Central memory CD8-positive, alpha-beta T cell (primary cell): ENCODE measurements around the gene WDR54.
A peak's percentile ranks its signal among the peaks of the same experiment; 100 is the strongest.

Experiments used
- ATAC-seq: fragments of 150-1000 bp; cut with Tn5 transposase; replicated peaks from 2 replicates; pipeline ENCODE4 v1.10.0; 2022; ENCODE audit warnings: mild to moderate bottlenecking, moderate FRiP score, moderate number of reproducible peaks; ENCODE audit not compliant: poor library complexity, severe bottlenecking; ENCODE audit errors: extremely low read depth
- DNase-seq, 2 donors: peaks; one replicate each; pipeline ENCODE4 v3.0.0; 2021; ENCODE audit warnings: low spot score in 2 of 2
- H3K27ac Mint-ChIP-seq: one replicate; pipeline ENCODE4 v1.8.0; 2022; ENCODE audit warnings: low read depth, mild to moderate bottlenecking, moderate library complexity, mixed read lengths
- H3K27me3 Mint-ChIP-seq: one replicate; pipeline ENCODE4 v1.8.0; 2022; ENCODE audit warnings: mixed read lengths
- H3K36me3 Mint-ChIP-seq: one replicate; pipeline ENCODE4 v1.8.0; 2022; ENCODE audit warnings: mild to moderate bottlenecking, moderate library complexity, mixed read lengths; ENCODE audit not compliant: insufficient read depth
- H3K4me1 Mint-ChIP-seq: one replicate; pipeline ENCODE4 v1.8.0; 2022; ENCODE audit warnings: mixed read lengths
- H3K4me3 Mint-ChIP-seq: one replicate; pipeline ENCODE4 v1.8.0; 2022; ENCODE audit warnings: mild to moderate bottlenecking, moderate library complexity, mixed read lengths
- H3K9me3 Mint-ChIP-seq: one replicate; pipeline ENCODE4 v1.8.0; 2022; ENCODE audit warnings: mixed read lengths

Gene WDR54, protein sequence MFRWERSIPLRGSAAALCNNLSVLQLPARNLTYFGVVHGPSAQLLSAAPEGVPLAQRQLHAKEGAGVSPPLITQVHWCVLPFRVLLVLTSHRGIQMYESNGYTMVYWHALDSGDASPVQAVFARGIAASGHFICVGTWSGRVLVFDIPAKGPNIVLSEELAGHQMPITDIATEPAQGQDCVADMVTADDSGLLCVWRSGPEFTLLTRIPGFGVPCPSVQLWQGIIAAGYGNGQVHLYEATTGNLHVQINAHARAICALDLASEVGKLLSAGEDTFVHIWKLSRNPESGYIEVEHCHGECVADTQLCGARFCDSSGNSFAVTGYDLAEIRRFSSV

DNA sequence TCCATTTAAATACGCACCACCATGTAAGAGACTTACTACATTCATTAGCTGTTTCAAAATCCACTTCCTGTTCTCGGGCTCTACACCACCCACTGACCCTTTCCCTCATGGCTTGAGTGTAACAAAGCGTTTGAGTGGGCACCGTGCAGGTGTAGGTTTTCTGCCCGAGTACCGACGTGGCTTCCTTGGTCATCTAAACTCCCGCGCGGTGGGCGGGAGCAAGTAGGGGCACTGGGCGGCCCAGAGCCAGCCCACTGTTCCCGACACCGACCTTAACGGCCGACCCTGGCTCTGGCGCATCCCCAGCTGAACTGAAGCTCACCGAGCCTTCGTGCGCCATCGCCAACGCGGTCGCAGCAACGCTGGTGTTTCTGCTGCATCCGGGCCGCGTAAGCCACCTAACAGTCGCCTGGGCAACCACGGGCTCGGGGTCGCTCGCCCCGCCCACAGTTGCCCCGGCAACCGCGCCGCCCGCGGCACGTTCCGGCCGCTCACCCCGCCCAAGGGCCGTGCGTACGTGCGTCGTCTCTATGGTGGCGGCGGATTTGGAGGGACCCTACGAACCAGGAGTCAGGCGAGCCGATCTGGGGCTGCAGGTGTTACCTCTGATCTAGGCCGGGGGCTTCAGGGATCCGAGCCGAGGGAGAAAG lies at the start of gene WDR54, which contains the start of gene C2orf81:
WDR54 (plus strand) TSS at position 510 of the 650 bp plus-strand sequence. CDS start 424 bp downstream, outside the sequence.
C2orf81 (minus strand) TSS at position 399 of the 650 bp plus-strand sequence; CDS start at position 340, 59 bp downstream.
- no peaks in the 10 kb centered on the region for H3K9me3 Mint-ChIP-seq
- peak within 1 kb of the TSS; percentile 98 for H3K4me3 Mint-ChIP-seq
- ATAC-seq: peak; percentile 94
- peaks cover 9% of the 10 kb centered on the region for H3K36me3 Mint-ChIP-seq
- no peaks in the 10 kb centered on the region for H3K27me3 Mint-ChIP-seq
- peaks cover 26% of the 10 kb centered on the region for H3K4me1 Mint-ChIP-seq
- DNase-seq: peak; percentile 92
- H3K27ac Mint-ChIP-seq: peak within 1 kb of the TSS; percentile 100

GRCh38 chr2:74372674-74373073 lies 48.9 kb upstream of the WDR54 start:
- H3K27ac Mint-ChIP-seq: no peak overlapping the region

GRCh38 chr2:74373221-74373676 lies 48.3 kb upstream of the WDR54 start:
- ATAC-seq (no peak), DNase-seq (no peak)
- no peak overlapping the region for H3K27ac Mint-ChIP-seq
- no peaks in the 10 kb centered on the region for H3K9me3 Mint-ChIP-seq
- H3K4me1 Mint-ChIP-seq: peaks cover 24% of the 10 kb centered on the region
- H3K36me3 Mint-ChIP-seq: peaks cover 36% of the 10 kb centered on the region
- H3K4me3 Mint-ChIP-seq: no peak overlapping the region
- H3K27me3 Mint-ChIP-seq: no peaks in the 10 kb centered on the region

More at GRCh38 chr2:74372674-74373073, 48.9 kb upstream of the WDR54 start:
- Mint-ChIP-seq H3K27me3 (no peaks in the 10 kb centered on the region), H3K4me1 (peaks cover 18% of the 10 kb centered on the region), H3K4me3 (no peak overlapping the region), H3K9me3 (no peaks in the 10 kb centered on the region), H3K36me3 (peaks cover 38% of the 10 kb centered on the region)
- ATAC-seq (no peak), DNase-seq (no peak)

- peaks cover 29% of the 10 kb centered on the region for H3K4me1 Mint-ChIP-seq
- no peaks in the 10 kb centered on the region for H3K27me3 Mint-ChIP-seq
- H3K27ac Mint-ChIP-seq: no peak overlapping the region
- DNase-seq: no peak
- ATAC-seq: no peak
- peaks cover 29% of the 10 kb centered on the region for H3K36me3 Mint-ChIP-seq
- H3K4me3 Mint-ChIP-seq: no peak overlapping the region
- no peaks in the 10 kb centered on the region for H3K9me3 Mint-ChIP-seq
Measured at GRCh38 chr2:74373985-74374384, 47.5 kb upstream of the WDR54 start.

DNA sequence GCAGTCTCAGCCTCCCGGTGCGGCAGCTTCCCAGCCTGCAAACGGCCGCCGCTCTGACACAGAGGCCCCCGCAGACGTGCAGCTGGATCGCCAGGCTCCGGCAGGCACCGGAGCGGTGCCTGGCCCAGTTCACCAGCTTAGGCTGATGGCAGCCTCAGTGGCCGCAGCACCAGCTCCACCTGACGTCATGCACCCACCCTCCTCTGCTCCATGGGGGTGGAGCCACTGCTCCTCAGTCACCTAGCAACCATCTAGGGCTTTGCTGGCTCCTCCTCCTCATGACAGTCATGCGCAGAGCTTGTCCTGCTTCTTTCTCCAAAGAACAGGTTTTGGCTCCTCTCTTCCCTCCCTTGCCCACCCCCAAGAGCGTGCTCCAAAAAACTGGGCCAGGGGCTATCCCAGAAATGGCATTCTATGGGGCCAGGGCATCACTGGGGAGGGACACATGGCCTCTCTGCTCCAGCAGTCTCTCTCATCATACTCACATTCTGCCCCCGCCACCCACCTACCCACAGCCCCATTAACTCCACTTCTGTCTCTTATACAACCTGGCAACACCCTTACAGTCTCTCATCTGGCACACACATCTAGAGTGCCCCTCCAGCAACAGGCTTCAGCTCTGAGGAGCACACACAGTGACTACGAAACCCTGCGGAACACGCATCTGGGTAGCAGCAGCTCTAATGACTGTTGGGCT lies 46.9 kb upstream of the WDR54 start:
- H3K4me1 Mint-ChIP-seq: peaks cover 35% of the 10 kb centered on the region
- no peaks in the 10 kb centered on the region for H3K27me3 Mint-ChIP-seq
- ATAC-seq (no peak), DNase-seq (no peak)
- H3K9me3 Mint-ChIP-seq: no peaks in the 10 kb centered on the region
- H3K4me3 Mint-ChIP-seq: no peak overlapping the region
- H3K27ac Mint-ChIP-seq: no peak overlapping the region
- peaks cover 24% of the 10 kb centered on the region for H3K36me3 Mint-ChIP-seq

DNA sequence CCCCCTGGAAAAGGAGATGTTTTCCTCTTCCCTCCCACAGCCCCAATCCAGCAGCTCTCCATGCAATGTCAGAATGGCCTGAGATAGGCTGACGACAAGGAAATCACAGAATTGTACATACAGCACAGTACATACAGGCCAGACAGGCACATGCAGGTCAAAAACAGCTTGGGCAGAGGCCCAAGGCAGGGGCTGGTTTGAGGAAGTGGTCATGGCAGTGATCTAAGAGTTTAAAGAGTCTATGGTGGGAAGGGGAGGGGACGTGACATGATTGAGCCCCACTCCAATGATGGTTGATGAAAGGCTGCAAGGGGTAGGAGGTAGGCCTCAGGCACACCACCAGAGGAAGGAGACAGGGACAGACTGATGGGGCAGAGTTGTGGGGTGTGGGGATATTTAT lies 45.7 kb upstream of the WDR54 start:
- no peak overlapping the region for H3K4me3 Mint-ChIP-seq
- H3K9me3 Mint-ChIP-seq: no peaks in the 10 kb centered on the region
- H3K36me3 Mint-ChIP-seq: peaks cover 16% of the 10 kb centered on the region
- H3K4me1 Mint-ChIP-seq: peaks cover 46% of the 10 kb centered on the region
- H3K27ac Mint-ChIP-seq: peak overlapping the region; percentile 21
- ATAC-seq (no peak), DNase-seq (no peak)
- no peaks in the 10 kb centered on the region for H3K27me3 Mint-ChIP-seq

GRCh38 chr2:74378007-74378406 lies 43.5 kb upstream of the WDR54 start:
- H3K27me3 Mint-ChIP-seq: no peaks in the 10 kb centered on the region
- peaks cover 50% of the 10 kb centered on the region for H3K4me1 Mint-ChIP-seq
- no peaks in the 10 kb centered on the region for H3K9me3 Mint-ChIP-seq
- H3K4me3 Mint-ChIP-seq: no peak overlapping the region
- no peak overlapping the region for H3K27ac Mint-ChIP-seq
- no peak for DNase-seq
- peaks cover 16% of the 10 kb centered on the region for H3K36me3 Mint-ChIP-seq
- no peak for ATAC-seq

GRCh38 chr2:74379851-74380789 lies 41.4 kb upstream of the WDR54 start, which contains the start of gene DCTN1:
DCTN1 (minus strand) TSS chr2:74380311; CDS start chr2:74380037, 274 bp downstream.
- DNase-seq (no peak), ATAC-seq (no peak)
- peak within 1 kb of the TSS; percentile 68 for H3K4me3 Mint-ChIP-seq
- no peaks in the 10 kb centered on the region for H3K9me3 Mint-ChIP-seq
- peaks cover 55% of the 10 kb centered on the region for H3K4me1 Mint-ChIP-seq
- H3K27me3 Mint-ChIP-seq: no peaks in the 10 kb centered on the region
- peak within 1 kb of the TSS; percentile 68 for H3K27ac Mint-ChIP-seq
- H3K36me3 Mint-ChIP-seq: peaks cover 16% of the 10 kb centered on the region

GRCh38 chr2:74381751-74382150 lies 39.8 kb upstream of the WDR54 start:
- Mint-ChIP-seq H3K9me3 (no peaks in the 10 kb centered on the region), H3K36me3 (peaks cover 15% of the 10 kb centered on the region), H3K4me1 (peaks cover 55% of the 10 kb centered on the region), H3K27ac (peak overlapping the region; percentile 67), H3K27me3 (no peaks in the 10 kb centered on the region), H3K4me3 (peak overlapping the region; percentile 14)
- DNase-seq (no peak), ATAC-seq (no peak)

DNA sequence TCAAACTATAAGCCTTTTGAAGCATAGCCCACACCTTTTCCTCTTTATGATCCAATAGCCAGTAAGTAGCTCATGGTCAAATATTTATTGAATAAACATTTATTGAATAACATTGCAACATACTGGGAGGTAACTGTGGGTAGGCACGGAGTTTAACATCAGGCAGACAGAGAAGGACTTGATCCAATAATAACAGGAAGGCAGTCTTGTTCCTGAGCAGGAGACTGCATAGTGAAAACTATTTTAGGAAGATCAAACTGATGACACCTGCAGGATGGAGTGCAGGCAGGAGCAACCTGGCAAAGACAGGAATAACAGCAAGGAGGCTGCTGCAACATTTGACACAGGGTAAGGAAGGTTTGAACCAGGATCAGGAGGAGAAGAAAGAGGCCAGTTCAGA lies 38.3 kb upstream of the WDR54 start:
- no peaks in the 10 kb centered on the region for H3K27me3 Mint-ChIP-seq
- H3K36me3 Mint-ChIP-seq: peaks cover 3% of the 10 kb centered on the region
- H3K4me1 Mint-ChIP-seq: peaks cover 40% of the 10 kb centered on the region
- DNase-seq: no peak
- no peak overlapping the region for H3K27ac Mint-ChIP-seq
- no peaks in the 10 kb centered on the region for H3K9me3 Mint-ChIP-seq
- no peak for ATAC-seq
- no peak overlapping the region for H3K4me3 Mint-ChIP-seq

DNA sequence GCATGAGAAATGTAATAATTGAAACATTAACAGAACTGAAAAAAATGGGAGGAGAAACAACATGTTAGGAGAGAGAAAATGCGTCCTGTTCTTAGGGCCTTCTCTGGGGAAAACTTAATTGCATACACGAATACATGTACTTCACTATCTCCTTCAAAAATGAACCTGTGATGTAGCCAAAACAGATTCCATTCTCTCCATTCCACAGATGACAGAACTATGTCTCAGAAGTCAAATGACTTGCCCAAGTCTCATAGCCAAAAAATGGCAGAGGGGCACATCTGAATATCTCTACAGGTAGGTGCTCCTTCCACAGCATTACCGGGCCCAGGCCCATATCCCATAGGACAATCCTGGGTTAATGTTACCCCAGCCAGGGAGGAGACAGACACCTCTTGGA lies 37.5 kb upstream of the WDR54 start:
- H3K36me3 Mint-ChIP-seq: peaks cover 3% of the 10 kb centered on the region
- DNase-seq (no peak), ATAC-seq (no peak)
- no peaks in the 10 kb centered on the region for H3K27me3 Mint-ChIP-seq
- no peak overlapping the region for H3K4me3 Mint-ChIP-seq
- no peaks in the 10 kb centered on the region for H3K9me3 Mint-ChIP-seq
- H3K4me1 Mint-ChIP-seq: peaks cover 34% of the 10 kb centered on the region
- H3K27ac Mint-ChIP-seq: no peak overlapping the region

DNA sequence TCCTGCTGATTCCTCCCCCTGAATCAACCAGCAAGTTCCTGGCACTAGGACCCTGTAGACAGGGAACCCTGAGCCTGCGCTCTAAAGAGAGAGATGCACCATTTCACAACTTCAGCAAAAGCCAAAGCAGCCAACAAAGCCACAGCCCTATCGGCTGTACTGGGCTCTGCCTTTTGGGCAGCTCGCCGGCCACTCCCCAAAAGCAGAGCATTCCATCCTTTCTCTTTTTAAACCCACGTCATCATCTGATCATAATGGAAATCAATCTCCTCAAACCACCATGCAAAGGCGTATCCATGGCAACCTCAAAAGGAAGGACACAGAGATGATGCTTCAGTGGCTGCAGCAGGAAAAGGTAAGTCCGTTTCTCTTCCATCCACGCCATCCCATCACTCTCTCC lies 36.1 kb upstream of the WDR54 start:
- H3K27me3 Mint-ChIP-seq: no peaks in the 10 kb centered on the region
- H3K9me3 Mint-ChIP-seq: no peaks in the 10 kb centered on the region
- H3K4me3 Mint-ChIP-seq: no peak overlapping the region
- H3K4me1 Mint-ChIP-seq: peaks cover 21% of the 10 kb centered on the region
- no peak overlapping the region for H3K27ac Mint-ChIP-seq
- no peak for DNase-seq
- peaks cover 3% of the 10 kb centered on the region for H3K36me3 Mint-ChIP-seq
- ATAC-seq: no peak
